H1 (cell line): Measurements from ENCODE around the gene EFHC1. TPM values are rescaled to one million over a fixed set of nuclear protein-coding genes. Genes with fewer than 3 reads are reported as not detected.

Source experiments
- CTCF ChIA-PET: fragments of 300-600 bp; sonication (Branson Sonifier 250); formaldehyde crosslinking; loops from one replicate; lab custom pipeline; 2021; ENCODE audit not compliant: partially characterized antibody; lab: Charles Lee
- POLR2A ChIA-PET: fragments of 300-600 bp; sonication (Branson Sonifier 250); formaldehyde crosslinking; loops from one replicate; lab custom pipeline; 2021; ENCODE audit warnings: inconsistent platforms; ENCODE audit not compliant: partially characterized antibody; lab: Charles Lee
- DNase-seq, 2 experiments: peaks; one replicate each; pipeline versions ENCODE4 v3.0.0 to v3.0.0-alpha.2; 2010 to 2022; ENCODE audit warnings: low spot score in 2 of 2, low read depth in 1 of 2, mixed read lengths in 1 of 2
- FAIRE-seq: peaks from 2 replicates; lab custom pipeline; 2011; peaks lifted over from hg19 to GRCh38; lab: Jason Lieb, UNC
- H2AFZ ChIP-seq: 2 replicates; pipeline ENCODE4 v1.8.1; 2012; ENCODE audit warnings: low read length, inconsistent platforms
- H2AK5ac ChIP-seq: 2 replicates; pipeline ENCODE4 v1.6.1; 2013; ENCODE audit warnings: low read depth, low read length
- H2BK120ac ChIP-seq: replicated peaks from 2 replicates; pipeline ENCODE3; 2013; ENCODE audit warnings: low read depth, low read length, inconsistent platforms
- H2BK12ac ChIP-seq: 2 replicates; pipeline ENCODE4 v1.6.1; 2013; ENCODE audit warnings: low read depth, low read length
- H2BK15ac ChIP-seq: 2 replicates; pipeline ENCODE4 v1.6.1; 2013; ENCODE audit warnings: low read length
- H2BK20ac ChIP-seq: 2 replicates; pipeline ENCODE4 v1.6.1; 2013; ENCODE audit warnings: low read length
- H2BK5ac ChIP-seq: 2 replicates; pipeline ENCODE4 v1.6.1; 2013; ENCODE audit warnings: low read depth, low read length
- H3K14ac ChIP-seq: 2 replicates; pipeline ENCODE4 v1.6.1; 2013; ENCODE audit warnings: inconsistent platforms; ENCODE audit not compliant: insufficient read length
- H3K18ac ChIP-seq: 2 replicates; pipeline ENCODE4 v1.6.1; 2013; ENCODE audit warnings: low read length; ENCODE audit errors: extremely low read depth
- H3K23ac ChIP-seq: 2 replicates; pipeline ENCODE4 v1.6.1; 2013; ENCODE audit warnings: inconsistent platforms; ENCODE audit not compliant: insufficient read length
- H3K23me2 ChIP-seq: 2 replicates; pipeline ENCODE4 v1.6.1; 2013; ENCODE audit warnings: low read depth, low read length
- H3K27ac ChIP-seq: 2 replicates; pipeline ENCODE4 v1.6.1; 2011; ENCODE audit warnings: low read depth, low read length, inconsistent platforms
- H3K27me3 ChIP-seq, 4 experiments: replicated peaks in 1 of 4; 1 replicate in 1 of 4; 2 replicates in 3 of 4; pipeline versions ENCODE4 v1.6.1 to v1.8.1; 2011 to 2013; ENCODE audit warnings: low read length in 3 of 4, mild to moderate bottlenecking in 3 of 4, inconsistent platforms in 2 of 4, mixed read lengths in 2 of 4, moderate library complexity in 1 of 4; ENCODE audit not compliant: control insufficient read depth in 3 of 4, insufficient read depth in 3 of 4; ENCODE audit errors: extremely low read depth in 1 of 4
- H3K36me3 ChIP-seq, 4 experiments: 2 replicates each; pipeline versions ENCODE4 v1.6.1 to v1.8.1; 2011 to 2013; ENCODE audit warnings: mild to moderate bottlenecking in 4 of 4, low read length in 3 of 4, moderate library complexity in 2 of 4, control low read depth in 1 of 4, inconsistent platforms in 1 of 4; ENCODE audit not compliant: insufficient read depth in 4 of 4, control insufficient read depth in 2 of 4
- H3K4ac ChIP-seq: replicated peaks from 2 replicates; pipeline ENCODE3; 2013; ENCODE audit warnings: low read length, low read depth, mixed read lengths, inconsistent platforms; ENCODE audit not compliant: insufficient read length
- H3K4me1 ChIP-seq, 4 experiments: replicated peaks in 1 of 4; 1 replicate in 1 of 4; 2 replicates in 3 of 4; pipeline versions ENCODE4 v1.6.1 to v1.8.1; 2011 to 2013; ENCODE audit warnings: low read length in 3 of 4, inconsistent platforms in 2 of 4, mixed read lengths in 1 of 4; ENCODE audit not compliant: insufficient read depth in 4 of 4, control insufficient read depth in 3 of 4
- H3K4me2 ChIP-seq, 2 experiments: 2 replicates each; pipeline versions ENCODE4 v1.6.1 to v1.8.1; 2011 to 2013; ENCODE audit warnings: low read depth in 2 of 2, low read length in 2 of 2, control low read depth in 1 of 2, inconsistent platforms in 1 of 2, mild to moderate bottlenecking in 1 of 2; ENCODE audit not compliant: insufficient read depth in 1 of 2
- H3K4me3 ChIP-seq, 4 experiments: fragments of 200-600, 300-600 bp in 1 of 4; sonication (generic), shearing (Covaris generic), sonication (Bioruptor Twin) in 1 of 4; 2 replicates each; pipeline versions ENCODE4 v1.5.1 to v1.8.1; 2011 to 2016; ENCODE audit warnings: low read length in 4 of 4, low read depth in 3 of 4, control low read depth in 2 of 4, inconsistent platforms in 2 of 4, mild to moderate bottlenecking in 2 of 4, mixed read lengths in 1 of 4, moderate library complexity in 1 of 4; ENCODE audit not compliant: insufficient read depth in 2 of 4; ENCODE audit errors: extremely low read depth in 1 of 4
- H3K56ac ChIP-seq: replicated peaks from 2 replicates; pipeline ENCODE3; 2013; ENCODE audit warnings: low read depth, mild to moderate bottlenecking, mixed read lengths, low read length, inconsistent platforms; ENCODE audit not compliant: insufficient read length
- H3K79me1 ChIP-seq: 2 replicates; pipeline ENCODE4 v1.6.1; 2013; ENCODE audit warnings: low read depth, low read length, control low read depth
- H3K79me2 ChIP-seq, 2 experiments: 2 replicates each; pipeline versions ENCODE4 v1.6.1 to v1.8.1; 2012 to 2013; ENCODE audit warnings: low read length in 2 of 2, mild to moderate bottlenecking in 2 of 2, inconsistent platforms in 1 of 2; ENCODE audit not compliant: insufficient read depth in 2 of 2, control insufficient read depth in 1 of 2
- H3K9ac ChIP-seq, 4 experiments: replicated peaks in 1 of 4; 1 replicate in 1 of 4; 2 replicates in 3 of 4; pipeline versions ENCODE4 v1.6.1 to v1.8.1; 2011 to 2013; ENCODE audit warnings: low read depth in 3 of 4, low read length in 3 of 4, control low read depth in 2 of 4, mild to moderate bottlenecking in 2 of 4, moderate library complexity in 2 of 4, inconsistent platforms in 1 of 4; ENCODE audit errors: extremely low read depth in 1 of 4
- H3K9me3 ChIP-seq, 2 experiments: 2 replicates each; pipeline versions ENCODE4 v1.6.1 to v1.8.1; 2012 to 2013; ENCODE audit warnings: mild to moderate bottlenecking in 2 of 2, moderate library complexity in 2 of 2, control low read depth in 1 of 2, inconsistent platforms in 1 of 2, low read depth in 1 of 2, low read length in 1 of 2, mixed read lengths in 1 of 2; ENCODE audit not compliant: insufficient read depth in 2 of 2
- H4K20me1 ChIP-seq, 2 experiments: replicated peaks in 1 of 2; 2 replicates each; pipeline versions ENCODE3 to v1.8.1; 2011 to 2013; ENCODE audit warnings: inconsistent platforms in 2 of 2, low read length in 2 of 2, mild to moderate bottlenecking in 1 of 2; ENCODE audit not compliant: insufficient read depth in 2 of 2, control insufficient read depth in 1 of 2
- H4K5ac ChIP-seq: 2 replicates; pipeline ENCODE4 v1.6.1; 2013; ENCODE audit warnings: low read length, low read depth, mixed read lengths, inconsistent platforms; ENCODE audit not compliant: insufficient read length
- H4K8ac ChIP-seq: 2 replicates; pipeline ENCODE4 v1.8.0; 2013; ENCODE audit warnings: mild to moderate bottlenecking, moderate library complexity, low read length, inconsistent platforms; ENCODE audit not compliant: insufficient read depth; ENCODE audit errors: extremely low read depth
- H4K91ac ChIP-seq: replicated peaks from 2 replicates; pipeline ENCODE3; 2013; ENCODE audit warnings: low read length, mixed read lengths, inconsistent platforms; ENCODE audit not compliant: insufficient read length
- ASH2L ChIP-seq: fragments of 200-600, 300-600 bp; sonication (generic); IDR thresholded peaks from one replicate; pipeline ENCODE4 v1.7.1; 2017; ENCODE audit warnings: low read length
- BACH1 ChIP-seq: IDR thresholded peaks from 2 replicates; pipeline ENCODE4 v1.6.1; 2012; ENCODE audit warnings: low read length, improper control_type of control experiment
- CHD1 ChIP-seq: IDR thresholded peaks from 2 replicates; pipeline ENCODE4 v1.6.1; 2012; ENCODE audit warnings: low read depth, low read length, improper control_type of control experiment
- CTBP2 ChIP-seq: IDR thresholded peaks from 2 replicates; pipeline ENCODE4 v1.7.0; 2011; ENCODE audit warnings: borderline replicate concordance, mild to moderate bottlenecking, moderate library complexity, mixed read lengths, low read length; ENCODE audit not compliant: insufficient read depth, insufficient read length
- EGR1 ChIP-seq: IDR thresholded peaks from 2 replicates; pipeline ENCODE4 v1.6.1; 2011; ENCODE audit warnings: low read depth, low read length, borderline replicate concordance
- EZH2 ChIP-seq: fragments of 200-600 bp; sonication (generic); IDR thresholded peaks from 2 replicates; pipeline ENCODE4 v1.7.1; 2012; ENCODE audit warnings: low read depth, mild to moderate bottlenecking, moderate library complexity, low read length, inconsistent platforms; ENCODE audit not compliant: severe bottlenecking
- FOSL1 ChIP-seq: IDR thresholded peaks from 2 replicates; pipeline ENCODE4 v1.6.1; 2011; ENCODE audit warnings: mild to moderate bottlenecking, low read depth, low read length, moderate library complexity; ENCODE audit not compliant: insufficient read depth
- JUND ChIP-seq: IDR thresholded peaks from 2 replicates; pipeline ENCODE4 v1.6.1; 2011; ENCODE audit warnings: mild to moderate bottlenecking, improper control_type of control experiment, low read length
- NRF1 ChIP-seq: IDR thresholded peaks from 2 replicates; pipeline ENCODE4 v1.6.1; 2011; ENCODE audit warnings: mild to moderate bottlenecking, low read depth, low read length, improper control_type of control experiment
- PHF8 ChIP-seq: fragments of 200-600 bp; sonication (generic); conservative IDR thresholded peaks from 2 replicates; pipeline ENCODE4 v1.7.1; 2012; ENCODE audit warnings: low read depth, mild to moderate bottlenecking, inconsistent platforms, low read length, moderate library complexity
- RXRA ChIP-seq: IDR thresholded peaks from 2 replicates; pipeline ENCODE4 v1.6.1; 2011; ENCODE audit warnings: low read depth, mild to moderate bottlenecking, low read length, moderate library complexity; ENCODE audit not compliant: insufficient read depth
- SIX5 ChIP-seq: IDR thresholded peaks from 2 replicates; pipeline ENCODE4 v1.6.1; 2011; ENCODE audit warnings: mild to moderate bottlenecking, low read depth, low read length
- SP1 ChIP-seq: IDR thresholded peaks from 2 replicates; pipeline ENCODE4 v1.6.1; 2011; ENCODE audit warnings: low read depth, low read length
- TAF7 ChIP-seq: optimal IDR thresholded peaks from 2 replicates; pipeline ENCODE3; 2011; ENCODE audit warnings: low read depth, mild to moderate bottlenecking, inconsistent platforms, low read length, moderate library complexity, borderline replicate concordance
- WGBS, 2 experiments: shearing (Covaris generic) in 1 of 2; methylation state at CpG; one replicate each; pipeline versions ENCODE4 v1.1.6 to v1.1.7; 2013 to 2015; ENCODE audit warnings: low lambda C conversion rate in 2 of 2, mixed read lengths in 2 of 2, inconsistent platforms in 1 of 2, low coverage in 1 of 2, missing lambda C conversion rate in 1 of 2; ENCODE audit not compliant: insufficient replicate concordance in 2 of 2, insufficient coverage in 1 of 2, insufficient read length in 1 of 2; ENCODE audit errors: extremely low coverage in 1 of 2, missing lambda C conversion rate in 1 of 2; 5-methylcytosine and 5-hydroxymethylcytosine counted together
- polyA plus RNA-seq, 7 experiments: library from polyadenylated mRNA; depleted of rRNA in 3 of 7; stranded (reverse) in 5 of 7; unstranded in 2 of 7; fragments of >200 nt in 5 of 7; fragments of 200-250 nt in 2 of 7; gene quantifications; 1 replicate in 5 of 7; 2 replicates in 1 of 7; 4 replicates in 1 of 7; pipeline versions ENCODE4 v1.2.1 to v1.2.3, GENCODE V29; 2011 to 2013; ENCODE audit warnings: missing spikeins in 2 of 7, mixed read lengths in 2 of 7
- total RNA-seq: library from RNA; stranded (reverse); fragmentation: NEBNext Ultra II Directional; extraction: Animal tissue kit (Norgen Biotek cat#: 25700); gene quantifications from 2 replicates; pipeline ENCODE4 v1.2.1, GENCODE V29; 2021

Gene EFHC1
- total and polyA plus RNA-seq, 2 of the 8 experiments (the other 6 are each of a cell fraction or from before 2014, with no cell fraction given) = 10.5 to 16.4 TPM

DNA sequence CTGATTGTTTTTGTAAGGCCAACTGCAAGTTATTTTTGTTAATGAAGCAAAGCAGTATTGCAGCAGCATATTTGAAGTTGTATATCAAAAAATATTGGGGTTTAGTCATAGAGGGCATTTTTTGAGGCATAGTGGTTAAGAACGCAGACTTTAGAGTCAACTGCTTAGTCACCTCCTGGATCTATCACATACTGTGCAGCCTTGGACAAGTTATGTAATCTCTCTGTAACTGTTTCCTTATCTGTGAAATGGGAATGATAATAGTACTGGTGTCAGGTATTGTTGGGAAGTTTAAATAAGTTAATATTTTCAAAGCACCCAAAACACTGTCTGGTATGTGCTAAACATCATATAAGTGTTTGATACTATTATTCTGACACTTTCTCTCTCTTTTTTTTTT is 27.2 kb upstream of the EFHC1 start:
- H3K4ac ChIP-seq = no peak overlapping the region
- FAIRE-seq (no peak), DNase-seq (no peak)
- no peak overlapping the region for H4K8ac ChIP-seq
- H3K27ac ChIP-seq = no peak overlapping the region
- H2BK12ac ChIP-seq = no peak overlapping the region
- H4K20me1 ChIP-seq = peaks cover 0 to 1% of the 10 kb centered on the region in 2 experiments
- no peaks in the 10 kb centered on the region for H3K79me2 ChIP-seq
- H3K9me3 ChIP-seq = peaks cover 2 to 10% of the 10 kb centered on the region in 2 experiments; a peak in 2 of 4 replicates
- H2BK20ac ChIP-seq = no peak overlapping the region
- no peaks in the 10 kb centered on the region for H3K79me1 ChIP-seq
- WGBS, 2 experiments = 100% methylated on average over 1 of the region's 1 CpG; no CpG with 5 or more reads in 1 of the 2 experiments
- H2BK15ac ChIP-seq = no peak overlapping the region
- peaks cover 0 to 2% (median 0%) of the 10 kb centered on the region in 4 experiments; a peak in 1 of 7 replicates for H3K27me3 ChIP-seq
- H3K23me2 ChIP-seq = no peaks in the 10 kb centered on the region
- no peak overlapping the region for H3K23ac ChIP-seq
- no peak overlapping the region for H3K56ac ChIP-seq
- POLR2A ChIA-PET = interaction anchor here (0.7 kb wide), 1 partner anchor 108 kb away, joined by 3 read pairs; the partner anchor contains the start of gene MCM3
- no peak overlapping the region for H4K91ac ChIP-seq
- no peak overlapping the region for H2AK5ac ChIP-seq
- no peak overlapping the region for H3K4me2 ChIP-seq
- no peak overlapping the region for H3K4me3 ChIP-seq
- no peak overlapping the region for H2AFZ ChIP-seq
- H3K14ac ChIP-seq = no peak overlapping the region
- H3K4me1 ChIP-seq = no peaks in the 10 kb centered on the region
- no peak overlapping the region for H3K9ac ChIP-seq
- no peak overlapping the region for H4K5ac ChIP-seq
- no peak overlapping the region for H3K18ac ChIP-seq
- CTCF ChIA-PET = interaction anchor here (1.4 to 1.6 kb wide), 2 partner anchors 12 to 25 kb away, joined by 3 to 6 read pairs; no protein-coding TSS in a partner anchor
- H2BK5ac ChIP-seq = no peak overlapping the region
- H3K36me3 ChIP-seq = no peaks in the 10 kb centered on the region; a peak in 1 of 8 replicates
- no peak overlapping the region for H2BK120ac ChIP-seq
- TF ChIP-seq CHD1 (no peak), FOSL1 (no peak), ASH2L (no peak), NRF1 (no peak), EGR1 (no peak), PHF8 (no peak), JUND (no peak), SP1 (no peak), BACH1 (no peak), CTBP2 (no peak), TAF7 (no peak), RXRA (no peak), SIX5 (no peak), EZH2 (no peak)
